Measurements from ENCODE around the gene TOPBP1. TPM values are rescaled to one million over a fixed set of nuclear protein-coding genes. Genes with fewer than 3 reads are reported as not detected.

TOPBP1 gene
- total RNA-seq, 1 donor from 2014 or later, result 22.3 TPM

DNA sequence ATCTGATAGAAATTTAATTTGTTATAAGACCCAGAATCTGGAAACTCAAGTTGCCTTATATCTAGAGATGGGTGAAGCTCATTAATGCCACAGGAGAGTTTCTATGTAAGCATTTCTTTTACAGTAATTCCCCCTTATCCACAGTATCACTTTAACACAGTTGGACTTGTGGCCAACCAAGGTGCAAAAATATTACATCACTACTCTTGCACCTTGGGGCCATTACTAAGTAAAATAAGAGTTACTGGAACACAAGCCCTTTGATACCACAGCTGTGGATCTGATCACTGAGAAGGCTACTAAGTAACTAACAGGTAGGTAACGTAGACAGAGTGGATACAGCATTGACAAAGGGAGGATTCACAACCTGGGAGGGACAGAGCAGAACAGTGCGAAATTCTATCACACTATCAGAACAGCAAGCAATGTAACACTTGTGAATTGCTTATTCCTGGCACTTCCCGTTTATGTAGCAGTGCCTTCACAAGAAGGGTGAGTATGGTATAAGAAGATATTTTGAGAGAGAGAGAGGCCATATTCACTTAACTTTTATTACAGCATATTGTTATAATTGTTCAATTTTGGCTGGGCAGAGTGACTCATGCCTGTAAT, 33.9 kb upstream of the TOPBP1 start:
- no peak overlapping the region for H3K27ac Mint-ChIP-seq (ENCODE audit: unreplicated experiment)
- H3K9me3 Mint-ChIP-seq (ENCODE audit: unreplicated experiment), result peaks cover 3% of the 10 kb centered on the region
- no peak for DNase-seq (ENCODE audit: extremely low spot score, unreplicated experiment)
- H3K27me3 Mint-ChIP-seq (ENCODE audit: unreplicated experiment), result peaks cover 9% of the 10 kb centered on the region
- TF ChIP-seq, protein P1, sequence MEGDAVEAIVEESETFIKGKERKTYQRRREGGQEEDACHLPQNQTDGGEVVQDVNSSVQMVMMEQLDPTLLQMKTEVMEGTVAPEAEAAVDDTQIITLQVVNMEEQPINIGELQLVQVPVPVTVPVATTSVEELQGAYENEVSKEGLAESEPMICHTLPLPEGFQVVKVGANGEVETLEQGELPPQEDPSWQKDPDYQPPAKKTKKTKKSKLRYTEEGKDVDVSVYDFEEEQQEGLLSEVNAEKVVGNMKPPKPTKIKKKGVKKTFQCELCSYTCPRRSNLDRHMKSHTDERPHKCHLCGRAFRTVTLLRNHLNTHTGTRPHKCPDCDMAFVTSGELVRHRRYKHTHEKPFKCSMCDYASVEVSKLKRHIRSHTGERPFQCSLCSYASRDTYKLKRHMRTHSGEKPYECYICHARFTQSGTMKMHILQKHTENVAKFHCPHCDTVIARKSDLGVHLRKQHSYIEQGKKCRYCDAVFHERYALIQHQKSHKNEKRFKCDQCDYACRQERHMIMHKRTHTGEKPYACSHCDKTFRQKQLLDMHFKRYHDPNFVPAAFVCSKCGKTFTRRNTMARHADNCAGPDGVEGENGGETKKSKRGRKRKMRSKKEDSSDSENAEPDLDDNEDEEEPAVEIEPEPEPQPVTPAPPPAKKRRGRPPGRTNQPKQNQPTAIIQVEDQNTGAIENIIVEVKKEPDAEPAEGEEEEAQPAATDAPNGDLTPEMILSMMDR (IDR thresholded peaks at IDR 0.05), result no peak
- H3K4me1 Mint-ChIP-seq (ENCODE audit: unreplicated experiment), result no peaks in the 10 kb centered on the region
- no peaks in the 10 kb centered on the region for H3K36me3 Mint-ChIP-seq (ENCODE audit: unreplicated experiment)
- H3K4me3 Mint-ChIP-seq (ENCODE audit: unreplicated experiment), result no peak overlapping the region

DNA sequence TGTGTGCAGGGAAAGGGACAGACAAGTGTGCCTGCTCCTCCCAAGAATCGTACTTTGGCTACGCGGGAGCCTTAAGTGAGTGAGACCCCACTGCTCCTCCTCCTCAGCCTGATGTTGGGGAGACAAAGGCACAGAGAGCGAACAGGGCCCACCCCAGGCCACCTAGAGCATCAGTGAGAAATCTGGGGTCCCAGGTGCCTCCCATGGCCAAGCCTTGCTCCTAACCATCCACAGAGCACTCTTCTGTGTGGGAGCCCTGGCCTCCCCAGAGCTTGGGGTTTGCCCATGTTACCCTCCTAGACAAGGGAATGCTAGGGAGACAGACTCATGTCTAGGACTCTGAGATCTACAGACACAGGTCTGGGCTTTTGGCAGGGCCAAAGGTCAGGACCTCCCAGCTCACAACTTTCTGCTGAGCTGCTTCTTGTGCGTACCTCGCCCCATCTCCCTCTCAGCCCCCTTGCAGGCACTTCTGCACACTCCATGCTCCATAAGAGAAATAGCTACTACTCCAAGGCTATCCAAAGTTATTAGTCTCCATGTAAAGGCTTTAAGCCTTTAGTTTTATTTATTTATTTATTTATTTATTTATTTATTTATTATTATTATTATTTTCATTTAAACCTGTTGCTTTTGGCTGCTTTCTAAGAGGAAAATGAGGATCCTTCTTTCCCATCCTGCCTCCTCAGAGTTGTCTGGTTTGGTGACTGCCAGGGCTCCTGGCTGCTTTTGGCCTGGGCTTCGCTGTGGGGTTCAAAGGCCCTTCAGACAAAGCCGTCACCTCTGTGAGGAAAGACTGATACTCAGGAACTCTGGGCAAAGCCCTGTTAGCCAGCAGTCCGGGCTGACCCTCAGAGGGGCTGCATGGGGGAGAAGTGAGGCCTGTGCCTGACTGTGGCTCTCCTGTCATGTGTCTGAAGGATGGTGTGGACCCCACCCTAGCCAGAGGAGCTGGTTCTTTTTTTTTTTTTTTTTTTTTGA, 32.8 kb upstream of the TOPBP1 start:
- Mint-ChIP-seq H3K27ac (ENCODE audit: unreplicated experiment) (no peak overlapping the region), H3K27me3 (ENCODE audit: unreplicated experiment) (peaks cover 5% of the 10 kb centered on the region), H3K9me3 (ENCODE audit: unreplicated experiment) (peaks cover 3% of the 10 kb centered on the region), H3K4me3 (ENCODE audit: unreplicated experiment) (no peak overlapping the region), H3K36me3 (ENCODE audit: unreplicated experiment) (no peaks in the 10 kb centered on the region), H3K4me1 (ENCODE audit: unreplicated experiment) (no peaks in the 10 kb centered on the region)
- TF ChIP-seq, protein P1 (IDR thresholded peaks at IDR 0.05), result no peak
- DNase-seq (ENCODE audit: extremely low spot score, unreplicated experiment), result no peak

DNA sequence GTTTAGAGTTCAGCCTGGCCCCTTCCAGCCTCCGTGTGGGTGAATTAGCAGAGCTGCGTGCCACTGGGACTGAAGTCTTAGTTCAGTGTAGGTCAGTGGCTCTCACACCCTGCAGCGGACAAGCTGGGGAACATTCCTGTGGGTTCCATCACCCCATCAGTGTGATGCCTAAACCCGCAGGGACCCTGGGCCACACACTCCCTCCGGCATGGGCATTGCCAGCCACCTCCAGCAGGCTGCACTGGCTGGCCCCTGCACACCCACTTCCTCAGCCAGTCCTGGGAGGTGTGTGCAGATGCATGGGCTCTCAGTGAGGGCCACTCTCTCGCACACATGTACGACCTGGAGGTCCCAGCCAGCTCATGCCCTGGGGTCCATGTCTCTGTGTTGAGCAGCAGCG, 32.1 kb upstream of the TOPBP1 start:
- Mint-ChIP-seq H3K36me3 (ENCODE audit: unreplicated experiment) (no peaks in the 10 kb centered on the region), H3K27ac (ENCODE audit: unreplicated experiment) (no peak overlapping the region), H3K4me1 (ENCODE audit: unreplicated experiment) (no peaks in the 10 kb centered on the region), H3K27me3 (ENCODE audit: unreplicated experiment) (peaks cover 5% of the 10 kb centered on the region), H3K4me3 (ENCODE audit: unreplicated experiment) (no peak overlapping the region), H3K9me3 (ENCODE audit: unreplicated experiment) (peaks cover 3% of the 10 kb centered on the region)
- no peak for DNase-seq (ENCODE audit: extremely low spot score, unreplicated experiment)
- TF ChIP-seq, protein P1 (IDR thresholded peaks at IDR 0.05), result no peak

DNA sequence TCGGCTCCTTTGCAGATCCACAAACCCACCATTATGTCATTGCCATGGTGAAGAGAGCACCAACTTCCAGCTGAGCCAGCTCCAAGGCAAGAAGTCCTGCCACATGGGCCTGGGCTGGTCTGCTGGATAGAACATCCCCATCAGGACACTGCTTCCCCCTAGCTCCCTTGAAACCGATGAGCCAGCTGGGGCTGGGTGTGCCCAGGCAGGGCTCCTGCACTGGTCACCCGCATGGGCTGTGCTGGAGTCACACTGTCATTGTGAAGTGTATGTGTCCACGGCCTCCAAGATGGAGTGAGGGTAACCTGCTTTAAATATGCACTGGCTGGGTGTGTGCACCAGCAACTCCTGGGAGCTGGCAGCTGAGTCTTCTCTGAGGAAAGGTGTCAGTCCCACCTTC, 31.0 kb upstream of the TOPBP1 start:
- no peaks in the 10 kb centered on the region for H3K36me3 Mint-ChIP-seq (ENCODE audit: unreplicated experiment)
- no peaks in the 10 kb centered on the region for H3K9me3 Mint-ChIP-seq (ENCODE audit: unreplicated experiment)
- DNase-seq (ENCODE audit: extremely low spot score, unreplicated experiment), result no peak
- TF ChIP-seq, protein P1 (IDR thresholded peaks at IDR 0.05), result no peak
- no peak overlapping the region for H3K27ac Mint-ChIP-seq (ENCODE audit: unreplicated experiment)
- H3K4me1 Mint-ChIP-seq (ENCODE audit: unreplicated experiment), result no peaks in the 10 kb centered on the region
- H3K27me3 Mint-ChIP-seq (ENCODE audit: unreplicated experiment), result peaks cover 10% of the 10 kb centered on the region
- H3K4me3 Mint-ChIP-seq (ENCODE audit: unreplicated experiment), result no peak overlapping the region
